Stimulated activated CD8-positive, alpha-beta memory T cell treated with anti-CD3 and anti-CD28 coated beads, Interleukin-15, amount 100 ng/mL, for 48 hours (primary cell): ENCODE results near the gene HPGDS.
"Not testable (repeated sequence)": the region's sequence is repeated elsewhere in the genome, so short reads cannot be mapped to it uniquely, and the experiment has no call there.

Source experiments
- DNase-seq, 2 donors: peaks; one replicate each; pipeline ENCODE4 v3.0.0-alpha.2; 2020; ENCODE audit warnings: low read depth in 2 of 2

HPGDS gene

DNA sequence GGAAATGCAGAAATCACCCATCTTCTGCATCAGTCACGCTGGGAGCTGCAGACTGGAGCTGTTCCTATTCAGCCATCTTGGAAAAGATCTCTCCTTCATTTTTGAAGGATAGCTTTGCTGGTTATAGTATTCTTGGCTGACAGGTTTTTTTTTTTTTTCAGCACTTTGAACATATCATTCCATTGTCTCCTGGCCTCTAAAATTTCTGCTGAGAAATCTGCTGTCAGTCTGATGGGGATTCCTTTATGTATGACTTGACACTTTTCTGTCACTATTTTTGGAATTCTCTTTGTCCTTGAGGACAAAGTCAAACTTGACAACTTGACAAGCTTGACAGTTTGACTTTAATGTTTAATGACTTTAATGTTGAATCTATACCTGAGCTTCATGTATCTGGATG, 16.8 kb downstream of the HPGDS start:
- DNase-seq: no peak

DNA sequence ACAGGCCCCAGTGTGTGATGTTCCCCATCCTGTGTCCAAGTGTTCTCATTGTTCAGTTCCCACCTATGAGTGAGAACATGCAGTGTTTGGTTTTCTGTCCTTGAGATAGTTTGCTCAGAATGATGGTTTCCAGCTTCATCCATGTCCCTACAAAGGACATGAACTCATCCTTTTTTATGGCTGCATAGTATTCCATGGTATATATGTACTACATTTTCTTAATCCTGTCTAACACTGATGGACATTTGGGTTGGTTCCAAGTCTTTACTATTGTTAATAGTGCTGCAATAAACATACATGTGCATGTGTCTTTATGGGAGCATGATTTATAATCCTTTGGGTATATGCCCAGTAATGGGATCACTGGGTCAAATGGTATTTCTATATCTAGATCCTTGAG, 22.7 kb downstream of the HPGDS start:
- DNase-seq: not testable (repeated sequence)

DNA sequence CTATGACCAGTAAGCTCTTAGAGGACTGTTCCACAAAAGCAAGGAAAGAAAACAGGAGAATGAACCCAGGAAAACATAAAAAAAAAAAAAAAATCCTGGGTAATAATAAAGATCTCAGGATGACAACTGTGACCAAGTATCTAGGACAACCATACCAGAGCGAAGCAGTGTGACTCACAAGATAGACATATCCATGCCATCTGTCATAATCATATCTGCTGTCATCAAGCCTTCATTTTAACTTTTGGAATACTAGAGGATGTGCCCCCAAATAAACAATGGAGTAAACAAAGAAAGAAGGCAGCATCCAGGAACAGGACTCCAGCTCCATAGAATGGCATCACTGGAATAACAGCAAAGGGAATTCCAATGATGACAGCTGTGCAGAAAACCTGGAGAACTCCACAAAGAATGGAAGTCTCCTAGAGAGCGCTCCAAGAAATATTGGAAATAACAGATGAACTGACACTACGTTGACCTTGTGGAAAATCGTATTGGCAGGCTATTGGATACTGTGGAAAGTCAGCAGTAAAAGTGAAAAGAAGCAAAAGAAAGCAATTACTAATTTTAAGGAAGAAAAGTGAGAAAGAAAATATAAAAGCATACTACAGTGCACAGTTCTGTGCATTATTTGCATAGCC, 35.3 kb downstream of the HPGDS start:
- no peak for DNase-seq

DNA sequence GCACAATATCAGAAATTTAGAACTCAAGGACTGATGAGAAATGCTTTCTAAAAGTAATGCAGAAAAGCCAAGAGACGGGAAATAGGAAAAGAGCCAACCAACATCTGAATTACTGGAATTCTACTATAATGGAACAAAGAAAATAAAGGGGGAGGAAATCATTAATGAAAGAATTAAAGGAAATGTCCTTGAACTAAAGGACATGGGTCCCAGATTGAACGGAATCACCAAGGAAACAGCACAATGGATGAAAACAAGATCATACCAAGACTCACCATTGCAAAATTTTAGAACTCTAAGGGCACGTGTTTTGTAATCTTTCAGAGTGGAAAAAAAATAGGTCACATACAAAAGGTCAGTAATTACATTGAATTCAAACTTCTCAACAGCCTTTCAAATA, 35.9 kb downstream of the HPGDS start:
- DNase-seq: no peak

DNA sequence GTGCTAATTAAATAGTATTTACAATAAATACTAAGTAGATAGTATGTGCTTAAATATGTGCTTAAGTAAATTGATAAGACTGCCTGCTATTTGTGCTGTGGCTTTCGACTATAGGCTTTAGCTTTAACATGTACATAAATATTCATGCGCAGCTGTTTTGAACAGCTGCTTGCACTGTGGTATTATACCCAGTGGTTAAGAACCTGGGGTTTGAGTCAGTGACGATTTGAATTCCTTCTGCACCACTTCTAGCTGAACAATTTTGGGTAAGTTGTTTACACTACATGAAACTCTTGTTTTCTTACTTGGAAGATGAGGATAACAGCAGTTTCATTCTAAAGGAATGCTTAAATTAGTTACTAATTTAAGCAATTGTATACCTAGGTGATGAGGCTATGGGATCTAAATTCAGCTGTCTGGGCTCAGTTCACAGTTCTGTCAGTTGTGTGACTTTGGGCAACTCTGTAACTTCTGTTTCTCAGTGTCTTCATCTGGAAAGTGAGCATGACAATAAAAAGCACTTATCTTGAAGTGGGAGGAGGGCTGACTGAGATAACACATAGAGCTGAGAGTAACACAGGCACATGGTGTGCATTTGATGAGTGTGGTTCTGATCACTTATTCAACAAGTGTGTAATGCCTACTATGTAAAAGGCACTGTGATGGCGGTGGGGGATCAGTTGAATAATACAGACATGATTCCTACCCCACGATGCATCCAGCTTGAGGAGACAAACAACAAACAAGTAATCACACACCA, 37.0 kb downstream of the HPGDS start:
- no peak for DNase-seq

DNA sequence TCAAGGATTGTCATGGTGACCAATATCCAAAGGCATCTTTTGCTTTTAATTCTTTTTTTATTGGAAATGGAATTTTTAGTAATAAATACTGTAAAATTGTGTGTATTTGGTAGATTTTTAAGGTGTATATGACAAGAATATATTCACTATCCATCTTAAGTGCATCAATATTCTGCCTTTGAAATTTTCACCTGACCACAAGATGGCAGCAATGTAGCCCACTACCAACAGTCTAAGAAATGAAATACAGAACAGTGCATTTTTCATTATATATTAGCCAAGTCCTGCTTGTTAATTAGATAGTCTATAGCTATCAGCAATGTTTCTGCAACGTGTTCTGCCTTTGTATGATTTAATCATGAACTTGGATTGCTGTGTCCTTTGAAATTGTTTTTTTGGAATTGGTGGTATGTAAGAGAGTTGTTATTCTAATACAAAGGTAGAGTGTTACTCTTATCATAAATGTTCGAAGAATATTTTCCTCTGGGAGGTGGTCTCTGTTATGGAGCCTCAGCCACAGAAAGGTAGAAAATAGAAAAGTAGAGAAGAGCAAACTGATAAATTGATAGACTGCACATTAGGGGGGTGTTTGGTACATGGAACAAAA, 38.2 kb downstream of the HPGDS start:
- no peak for DNase-seq

DNA sequence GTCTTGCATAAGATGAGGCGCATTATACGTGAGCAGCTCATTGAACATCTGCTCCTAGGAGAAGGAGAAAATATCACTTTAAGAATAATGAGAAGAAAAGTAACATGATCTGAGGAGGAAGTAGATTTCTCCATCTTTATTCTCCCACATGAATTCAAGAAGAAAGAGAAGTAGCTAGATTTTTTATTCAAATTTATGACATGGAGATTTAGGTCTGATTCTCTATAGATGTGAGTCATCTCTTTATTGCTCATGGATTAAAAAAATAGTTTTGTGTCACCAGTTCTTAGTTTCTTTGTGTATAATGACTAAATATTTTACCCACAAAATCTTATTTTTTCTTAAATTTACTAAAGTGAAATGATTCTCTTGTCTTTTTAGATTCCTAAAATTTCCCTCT, 40.4 kb downstream of the HPGDS start:
- DNase-seq: no peak

DNA sequence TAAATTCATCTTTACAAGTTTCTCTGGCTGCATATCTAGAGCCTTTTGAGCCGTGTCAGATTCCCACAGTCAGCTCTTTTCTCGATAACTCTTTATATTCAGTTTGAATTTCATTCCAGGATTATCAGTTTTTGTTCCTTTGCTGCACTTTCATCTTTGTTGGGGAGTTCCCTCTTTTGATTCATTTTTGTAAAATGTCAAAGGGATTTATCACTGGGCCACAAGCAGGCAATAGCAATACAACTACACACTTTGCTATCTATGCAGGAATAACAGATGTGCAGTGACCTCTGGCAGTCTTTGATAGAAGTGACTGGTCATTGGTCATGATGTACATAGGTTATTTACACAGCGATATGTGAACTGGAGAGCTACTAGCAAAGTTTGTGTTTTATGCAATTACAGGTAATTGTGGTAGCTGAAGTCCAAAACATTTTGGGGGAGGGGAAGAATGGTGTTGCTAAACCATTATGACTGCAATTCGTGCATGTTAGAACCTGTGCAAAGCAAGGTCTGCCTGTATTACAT, 43.8 kb downstream of the HPGDS start:
- DNase-seq: no peak

DNA sequence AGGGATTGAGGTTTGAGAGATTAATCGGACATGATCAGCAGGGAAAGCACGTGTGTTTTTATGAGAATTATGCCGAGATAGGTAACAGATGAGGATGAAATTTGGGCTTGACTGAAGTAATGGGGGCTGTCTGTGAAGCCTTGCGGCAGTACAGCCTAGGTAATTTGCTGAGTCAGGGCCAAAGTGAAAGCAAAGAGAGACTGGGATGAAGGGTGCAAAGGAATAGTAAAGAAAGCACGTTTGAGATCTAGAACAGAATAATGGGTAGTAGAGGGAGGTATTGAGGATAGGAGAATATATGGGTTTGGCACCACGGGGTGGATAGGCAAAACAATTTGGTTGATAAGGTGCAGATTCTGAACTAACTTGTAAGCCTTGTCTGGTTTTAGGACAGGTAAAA, 47.2 kb downstream of the HPGDS start:
- not testable (repeated sequence) for DNase-seq

DNA sequence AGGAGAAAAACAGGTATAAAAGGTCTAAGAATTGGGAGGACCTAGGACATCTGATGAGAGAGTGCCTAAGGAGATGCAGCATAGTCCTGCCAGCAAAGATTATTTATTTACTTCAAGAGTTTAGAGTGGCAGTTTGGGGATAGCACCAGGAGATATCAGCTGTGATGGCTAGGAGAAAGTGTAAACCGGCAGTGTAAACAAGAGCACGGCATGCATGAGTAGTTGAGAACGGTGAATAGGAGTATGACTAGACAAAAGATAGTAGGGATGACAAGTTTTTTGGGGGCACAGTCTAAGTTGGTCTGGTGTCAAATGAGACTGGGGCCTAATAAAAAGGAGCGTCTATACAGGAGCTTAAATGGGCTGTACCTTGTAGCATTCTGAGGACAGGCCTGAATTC, 48.7 kb downstream of the HPGDS start:
- DNase-seq: not testable (repeated sequence)

DNA sequence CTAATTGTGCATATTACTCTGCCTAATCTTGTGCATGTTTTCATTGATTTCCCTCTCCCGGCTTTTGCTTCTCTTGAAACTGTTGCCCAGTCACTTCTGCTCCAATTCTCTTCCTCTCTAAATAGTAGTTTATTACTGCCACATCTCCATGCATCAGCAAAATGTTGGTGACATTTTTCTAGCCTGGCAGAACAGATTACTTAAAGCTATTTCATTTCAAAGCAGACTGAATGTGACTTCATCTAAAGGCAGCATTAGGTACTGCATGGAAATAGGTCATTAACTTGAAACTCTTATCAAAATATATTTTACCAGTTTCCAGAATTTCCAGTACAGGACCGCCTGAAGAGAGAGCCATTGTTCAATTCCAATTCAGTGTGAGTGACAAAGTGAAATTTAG, 52.4 kb downstream of the HPGDS start:
- no peak for DNase-seq

DNA sequence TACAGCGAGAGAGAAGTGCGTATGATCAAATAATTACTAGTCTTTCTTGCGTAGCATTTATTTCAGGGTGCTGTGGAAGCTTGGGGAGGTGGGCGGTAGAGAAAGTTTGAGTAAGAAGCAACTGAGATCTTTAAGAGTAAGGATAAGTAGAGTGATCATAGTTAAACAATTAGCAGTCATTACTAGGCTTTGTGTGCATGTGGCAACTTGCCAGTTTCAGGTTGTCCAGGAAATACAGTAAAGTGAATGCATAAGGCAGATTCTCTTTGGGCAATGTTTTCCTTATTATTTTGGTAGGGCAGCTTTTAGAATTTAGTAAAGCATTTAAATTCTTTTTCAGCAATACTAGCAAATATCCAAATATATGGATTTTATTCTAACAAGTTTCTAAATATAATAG, 57.0 kb downstream of the HPGDS start:
- DNase-seq: no peak

DNA sequence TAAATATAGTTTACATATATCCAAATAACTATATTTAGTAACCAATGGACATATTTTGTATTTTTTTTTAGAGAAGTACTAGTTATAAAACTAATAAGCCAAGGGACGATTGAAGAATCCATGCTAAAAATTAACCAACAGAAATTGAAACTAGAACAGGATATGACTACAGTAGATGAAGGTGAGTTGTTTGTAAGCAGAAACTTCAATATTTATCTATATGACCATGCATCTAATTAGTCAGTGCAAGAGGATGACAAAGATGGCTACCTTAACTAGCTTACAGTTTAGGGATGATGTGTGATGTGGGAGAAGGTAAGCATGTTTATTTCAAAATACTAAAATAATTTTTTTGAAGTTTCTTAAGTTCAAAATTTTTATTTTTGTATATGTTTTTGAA, 57.7 kb downstream of the HPGDS start:
- DNase-seq: no peak

DNA sequence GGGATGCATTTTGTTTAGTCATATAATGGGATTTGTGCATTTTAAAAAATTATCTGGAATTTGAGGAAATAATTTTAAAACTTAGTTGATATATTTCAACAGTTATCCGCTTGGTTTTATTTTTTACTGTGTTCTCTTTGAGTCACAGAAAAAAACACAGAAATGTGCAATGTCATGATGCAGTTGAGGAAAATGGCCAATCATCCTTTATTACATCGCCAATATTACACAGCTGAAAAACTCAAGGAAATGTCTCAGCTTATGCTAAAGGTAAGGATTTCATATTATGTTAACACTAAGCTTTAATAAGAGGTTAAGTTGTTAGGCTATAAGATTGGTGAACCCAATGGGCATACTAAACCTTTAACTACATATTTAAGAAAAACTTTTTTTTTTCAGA, 63.9 kb downstream of the HPGDS start:
- DNase-seq: no peak

DNA sequence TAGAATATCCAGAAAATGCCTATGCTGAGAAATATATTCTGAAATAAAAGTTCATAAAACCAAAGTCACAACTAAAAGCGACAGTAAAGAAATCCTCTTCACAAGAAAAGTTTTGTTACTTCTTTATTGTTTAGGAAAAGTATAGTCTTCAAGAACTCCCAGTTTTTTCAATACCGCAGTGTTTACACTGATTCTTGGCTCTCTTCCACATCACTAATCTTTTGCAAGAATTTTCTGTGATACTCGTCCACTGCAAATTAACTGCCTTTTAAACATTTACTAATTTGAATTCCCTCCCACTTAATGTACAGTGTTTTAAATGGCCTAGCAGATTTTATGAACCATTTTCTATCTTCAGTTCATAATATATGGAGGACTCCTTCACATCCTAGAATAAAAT, 65.1 kb downstream of the HPGDS start:
- no peak for DNase-seq

DNA sequence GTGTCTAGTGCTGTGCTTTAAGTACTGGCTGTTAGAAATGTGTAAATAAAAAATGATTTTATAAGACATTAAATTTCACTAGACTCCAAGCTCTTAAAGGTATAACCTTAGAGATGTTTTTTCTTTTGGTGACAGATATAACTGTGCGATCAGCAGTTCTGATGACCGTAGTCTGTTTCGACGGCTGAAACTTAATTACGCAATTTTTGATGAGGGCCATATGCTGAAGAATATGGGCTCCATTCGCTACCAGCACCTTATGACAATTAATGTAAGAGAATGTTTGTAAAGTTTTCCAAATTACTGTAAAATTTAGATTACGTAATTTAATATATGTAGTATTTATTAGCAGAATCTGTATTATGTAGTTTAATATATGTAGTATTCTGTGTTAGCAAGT, 66.4 kb downstream of the HPGDS start:
- no peak for DNase-seq

DNA sequence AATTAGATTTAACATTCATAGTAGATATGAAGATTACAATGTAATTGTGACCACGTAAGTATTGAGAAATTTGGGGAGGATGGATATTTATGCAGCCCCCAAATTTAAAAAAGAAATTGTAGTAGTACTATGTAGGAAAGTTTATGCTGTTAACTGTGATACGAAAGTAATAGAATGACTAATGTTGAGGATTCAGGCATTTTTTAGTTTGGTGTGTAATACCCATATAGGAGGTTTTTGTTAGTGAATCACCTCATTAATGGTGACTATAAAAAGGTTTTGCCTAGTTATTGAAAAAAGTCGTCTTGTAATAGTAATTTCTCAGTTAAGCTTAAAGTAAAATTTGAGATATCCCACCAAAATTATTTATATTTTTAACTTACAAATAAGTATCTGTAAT, 67.7 kb downstream of the HPGDS start:
- DNase-seq: no peak

DNA sequence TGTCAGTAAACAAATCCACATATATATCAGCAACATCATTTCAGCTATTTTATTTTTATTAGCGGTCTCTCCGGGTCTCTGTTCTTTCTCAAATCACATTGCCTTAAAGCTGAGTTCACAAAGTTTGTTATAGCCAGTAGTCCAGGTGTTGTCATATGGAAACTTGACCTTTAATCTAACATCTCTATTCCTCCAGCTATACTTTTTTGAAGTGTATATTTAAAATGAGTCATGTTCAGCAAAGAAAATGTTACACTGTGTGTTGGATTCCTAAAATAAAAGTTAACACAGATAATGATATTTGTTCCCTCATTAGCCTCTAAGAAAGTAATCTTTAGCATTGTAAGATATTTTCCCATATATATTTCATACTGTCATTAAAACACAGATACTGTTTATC, 71.4 kb downstream of the HPGDS start:
- no peak for DNase-seq

DNA sequence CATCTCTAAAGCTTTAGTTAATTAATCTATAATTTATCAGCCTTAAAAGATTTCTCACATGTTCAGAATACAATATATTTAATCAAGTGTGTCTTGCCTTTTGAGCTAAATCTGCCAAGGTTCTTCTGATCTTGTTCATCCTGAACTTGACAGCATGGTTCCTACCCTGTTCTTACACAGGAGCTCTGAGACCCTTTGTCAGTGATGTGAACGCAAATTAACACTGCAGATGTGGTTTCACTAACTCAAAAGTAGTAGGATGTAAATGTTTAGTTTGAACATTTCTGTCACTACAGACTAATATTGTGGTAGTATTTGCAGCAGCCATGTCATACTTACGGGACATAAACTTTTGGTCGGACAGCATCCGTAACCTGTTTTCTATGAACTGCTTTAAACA, 75.6 kb downstream of the HPGDS start:
- DNase-seq: no peak

DNA sequence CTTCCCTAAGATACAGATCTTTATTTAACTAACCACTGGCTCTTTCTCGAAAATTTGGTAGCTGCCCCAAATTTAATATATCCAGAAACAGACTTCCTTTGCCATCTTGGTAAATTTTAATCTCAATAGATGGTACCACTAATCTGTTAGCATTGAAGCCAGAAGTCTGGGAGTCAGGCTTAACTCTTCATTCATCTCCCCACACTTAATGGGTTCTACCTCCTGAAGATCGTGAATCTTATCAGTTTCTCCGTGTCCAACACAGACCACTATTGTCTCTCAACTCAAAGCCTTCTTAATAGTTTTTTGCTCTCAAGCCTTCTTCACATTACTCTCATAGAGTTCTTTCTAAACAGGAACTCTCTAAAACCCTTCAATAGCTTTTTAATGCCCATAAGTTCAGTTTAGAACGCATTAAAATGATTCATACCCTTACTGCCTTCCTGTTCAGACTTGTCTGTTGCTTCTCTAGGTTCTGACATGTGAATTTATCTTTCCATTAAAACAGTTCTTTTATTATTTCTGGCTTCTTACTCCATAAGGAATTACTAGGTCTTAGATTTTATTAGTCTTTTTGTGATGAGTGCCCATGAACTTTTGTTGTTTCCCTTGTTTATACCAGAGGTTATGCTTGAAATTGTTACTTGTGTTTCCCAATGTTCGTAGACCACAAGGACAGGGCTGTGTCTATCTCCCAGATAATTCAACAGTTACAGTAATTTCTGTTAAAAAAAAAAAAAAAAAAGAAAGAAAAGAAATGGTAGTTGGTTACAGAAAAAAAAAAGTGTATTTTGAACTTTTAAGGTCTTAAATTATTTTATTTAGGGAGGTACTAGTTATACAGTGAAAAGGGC, 80.2 kb downstream of the HPGDS start:
- no peak for DNase-seq

DNA sequence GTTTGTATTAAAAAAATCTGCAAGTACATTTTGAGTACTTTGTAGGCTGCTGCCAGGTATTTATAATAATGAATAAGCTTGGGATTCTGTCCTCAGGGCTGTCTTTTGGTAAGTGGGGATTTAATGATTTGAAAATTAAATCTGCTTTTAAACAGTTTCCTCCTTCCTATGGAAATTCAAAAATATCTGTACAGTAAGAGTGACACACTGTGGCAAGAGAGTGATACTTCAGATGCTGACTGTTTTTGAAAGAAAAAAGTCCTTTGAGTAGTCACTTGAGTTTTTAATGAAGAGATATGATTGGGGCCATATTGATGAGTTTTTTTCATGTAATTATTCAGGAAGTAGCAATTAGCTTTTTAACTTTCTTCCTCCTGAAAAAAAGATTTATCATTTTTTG, 85.8 kb downstream of the HPGDS start:
- no peak for DNase-seq

DNA sequence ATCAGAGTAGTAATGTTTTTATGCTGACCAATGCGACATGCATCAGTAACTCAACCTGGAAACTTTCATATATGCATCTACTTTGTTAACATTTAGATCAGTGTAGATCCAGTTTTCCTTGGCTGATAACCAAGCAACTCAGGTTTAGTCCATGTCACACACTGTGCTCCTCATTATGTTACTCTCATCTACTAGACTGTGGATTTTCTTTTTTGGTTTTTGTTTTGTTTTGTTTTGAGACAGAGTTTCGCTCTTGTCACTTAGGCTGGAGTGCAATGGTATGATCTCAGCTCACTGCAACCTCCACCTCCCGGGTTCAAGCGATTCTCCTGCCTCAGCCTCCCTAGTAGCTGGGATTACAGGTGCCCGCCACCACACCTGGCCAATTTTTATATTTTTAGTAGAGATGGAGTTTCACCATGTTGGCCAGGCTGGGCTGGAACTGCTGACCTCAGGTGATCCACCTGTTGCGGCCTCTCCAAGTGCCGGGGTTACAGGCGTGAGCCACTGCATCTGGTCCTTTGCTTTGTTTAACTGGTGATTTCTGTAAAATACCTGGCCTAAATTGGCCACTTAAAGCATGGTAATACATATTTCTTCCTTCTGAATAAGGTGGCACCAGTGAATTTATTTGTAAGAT, 86.4 kb downstream of the HPGDS start:
- no peak for DNase-seq
